ENCODE measurements around the gene RPS23. TPM values are rescaled to one million over a fixed set of nuclear protein-coding genes. Genes with fewer than 3 reads are reported as not detected.

RPS23 gene
- total and polyA plus RNA-seq, 2 of the 8 experiments (the other 6 are each of a cell fraction or from before 2014, with no cell fraction given), result 2,559 to 4,867 TPM

GRCh38 chr5:82275216-82275664 lies 2.9 kb downstream of the RPS23 start (continued):
- TF ChIP-seq CHD7 (IDR thresholded peaks at IDR 0.05; ENCODE audit: insufficient replicate concordance, low read length) (no peak), POLR2A (IDR thresholded peaks at IDR 0.05; ENCODE audit: control extremely low read depth in 1 of 2, low read depth in 2 of 2, low read length in 2 of 2) (peak in 1 of 2 experiments; percentile 30; a peak in 2 of 3 replicates)
